Naive thymus-derived CD4-positive, alpha-beta T cell (primary cell): Measurements from ENCODE around the gene PRDM13. TPM values are rescaled to one million over a fixed set of nuclear protein-coding genes. Genes with fewer than 3 reads are reported as not detected.
"Not testable (repeated sequence)": the region's sequence is repeated elsewhere in the genome, so short reads cannot be mapped to it uniquely, and the experiment has no call there.

Source experiments
- ATAC-seq: fragments of 150-1000 bp; cut with Tn5 transposase; 2 replicates; pipeline ENCODE4 v1.10.0; 2021; ENCODE audit warnings: mild to moderate bottlenecking, moderate library complexity
- CTCF ChIA-PET: fragments of 350-600 bp; sonication (Branson Sonifier 250); formaldehyde crosslinking; loops from one replicate; lab custom pipeline; 2021; ENCODE audit warnings: antibody characterized with exemption; lab: Charles Lee
- POLR2A ChIA-PET: fragments of 350-600 bp; sonication (Branson Sonifier 250); formaldehyde crosslinking; loops from one replicate; lab custom pipeline; 2021; ENCODE audit warnings: antibody characterized with exemption, inconsistent platforms; lab: Charles Lee
- DNase-seq, 9 donors: peaks; one replicate each; pipeline versions ENCODE4 v3.0.0 to v3.0.0-alpha.2; 2020 to 2022; ENCODE audit warnings: mixed read lengths in 1 of 9
- H3K27ac ChIP-seq: one replicate; pipeline ENCODE4 v1.7.0; 2013; ENCODE audit warnings: mild to moderate bottlenecking, low read depth, low read length, moderate library complexity
- H3K27me3 ChIP-seq, 2 donors: one replicate each; pipeline ENCODE4 v1.7.0; 2013; ENCODE audit warnings: low read length in 2 of 2, mild to moderate bottlenecking in 2 of 2, moderate library complexity in 2 of 2; ENCODE audit not compliant: control insufficient read depth in 2 of 2, insufficient read depth in 2 of 2
- H3K36me3 ChIP-seq, 3 experiments: 1 replicate in 2 of 3; 2 replicates in 1 of 3; pipeline ENCODE4 v1.7.0; 2013; ENCODE audit warnings: low read length in 3 of 3, mild to moderate bottlenecking in 3 of 3, moderate library complexity in 1 of 3; ENCODE audit not compliant: insufficient read depth in 3 of 3, control insufficient read depth in 2 of 3
- H3K4me1 ChIP-seq, 2 donors: one replicate each; pipeline ENCODE4 v1.7.0; 2013; ENCODE audit warnings: low read length in 2 of 2, mild to moderate bottlenecking in 2 of 2, moderate library complexity in 1 of 2; ENCODE audit not compliant: control insufficient read depth in 2 of 2, insufficient read depth in 2 of 2
- H3K4me3 ChIP-seq: 2 replicates; pipeline ENCODE4 v1.7.0; 2013; ENCODE audit warnings: mild to moderate bottlenecking, low read length
- H3K9me3 ChIP-seq, 3 experiments: 1 replicate in 2 of 3; 2 replicates in 1 of 3; pipeline ENCODE4 v1.7.0; 2013; ENCODE audit warnings: low read length in 3 of 3; ENCODE audit not compliant: control insufficient read depth in 2 of 3
- H3K27ac Mint-ChIP-seq, 9 donors: one replicate each; pipeline ENCODE4 v1.8.0; 2020 to 2022; ENCODE audit warnings: mixed read lengths in 9 of 9, mild to moderate bottlenecking in 8 of 9, moderate library complexity in 5 of 9, inconsistent platforms in 2 of 9
- H3K27me3 Mint-ChIP-seq, 5 donors: one replicate each; pipeline ENCODE4 v1.8.0; 2021 to 2022; ENCODE audit warnings: mixed read lengths in 5 of 5, mild to moderate bottlenecking in 1 of 5
- H3K36me3 Mint-ChIP-seq, 5 donors: one replicate each; pipeline ENCODE4 v1.8.0; 2020 to 2022; ENCODE audit warnings: mixed read lengths in 5 of 5, mild to moderate bottlenecking in 3 of 5, inconsistent platforms in 1 of 5
- H3K4me1 Mint-ChIP-seq, 7 donors: one replicate each; pipeline ENCODE4 v1.8.0; 2020 to 2022; ENCODE audit warnings: mixed read lengths in 7 of 7, mild to moderate bottlenecking in 3 of 7, inconsistent platforms in 1 of 7
- H3K4me3 Mint-ChIP-seq, 10 donors: one replicate each; pipeline ENCODE4 v1.8.0; 2020 to 2022; ENCODE audit warnings: mild to moderate bottlenecking in 10 of 10, mixed read lengths in 10 of 10, moderate library complexity in 6 of 10, inconsistent platforms in 2 of 10
- H3K9me3 Mint-ChIP-seq, 11 donors: one replicate each; pipeline ENCODE4 v1.8.0; 2020 to 2022; ENCODE audit warnings: mixed read lengths in 11 of 11, mild to moderate bottlenecking in 4 of 11, inconsistent platforms in 1 of 11, moderate library complexity in 1 of 11
- intact Hi-C, 2 donors: fragments of 100-400 bp; cut with micrococcal nuclease; formaldehyde crosslinking; loops; one replicate each; pipeline ENCODE4 v1.15.1; 2023
- polyA plus RNA-seq, 2 donors: library from polyadenylated mRNA; unstranded; fragments of 300-500 nt; fragmentation: Illumina TruSeq; gene quantifications; one replicate each; pipeline ENCODE4 v1.2.3, GENCODE V29; 2021
- total RNA-seq, 6 experiments: library from RNA in 5 of 6; stranded (reverse) in 5 of 6; gene quantifications; 1 replicate in 5 of 6; 2 replicates in 1 of 6; pipeline ENCODE4 v1.2.3 and lab custom pipeline; 2021 to 2026

Gene PRDM13
- total and polyA plus RNA-seq, 7 experiments from 2014 or later, result not detected

GRCh38 chr6:99589907-99590493 is 16.6 kb upstream of the PRDM13 start:
- ATAC-seq, result no peak
- intact Hi-C loops, result loop anchor here (2.0 to 5.0 kb wide), 2 partner anchors 13 to 32 kb away; no protein-coding TSS in a partner anchor
- Mint-ChIP-seq H3K4me1 (peaks cover 16 to 35% (median 26%) of the 10 kb centered on the region in 7 donors), H3K27me3 (peaks cover 66 to 84% (median 71%) of the 10 kb centered on the region in 5 donors), H3K27ac (peak overlapping the region in 1 of 9 donors; percentile 58), H3K4me3 (peak overlapping the region; percentile 60 to 92 (median 87)), H3K36me3 (peaks cover 0 to 4% (median 0%) of the 10 kb centered on the region in 5 donors), H3K9me3 (peaks cover 0 to 13% (median 3%) of the 10 kb centered on the region in 11 donors)
- peaks cover 8 to 14% of the 10 kb centered on the region in 2 donors for H3K4me1 ChIP-seq
- CTCF ChIA-PET, result interaction anchor here (0.6 kb wide), 1 partner anchor 196 kb away, joined by 6 read pairs; the partner anchor contains the start of gene COQ3
- H3K9me3 ChIP-seq, result no peaks in the 10 kb centered on the region
- H3K4me3 ChIP-seq, result no peak overlapping the region
- POLR2A ChIA-PET, result interaction anchor here (1.7 kb wide), 1 partner anchor 21 kb away, joined by 7 read pairs; the partner anchor contains the start of gene CCNC
- peaks cover 14 to 19% of the 10 kb centered on the region in 2 donors for H3K27me3 ChIP-seq
- DNase-seq, result no peak
- no peak overlapping the region for H3K27ac ChIP-seq
- no peaks in the 10 kb centered on the region for H3K36me3 ChIP-seq

DNA sequence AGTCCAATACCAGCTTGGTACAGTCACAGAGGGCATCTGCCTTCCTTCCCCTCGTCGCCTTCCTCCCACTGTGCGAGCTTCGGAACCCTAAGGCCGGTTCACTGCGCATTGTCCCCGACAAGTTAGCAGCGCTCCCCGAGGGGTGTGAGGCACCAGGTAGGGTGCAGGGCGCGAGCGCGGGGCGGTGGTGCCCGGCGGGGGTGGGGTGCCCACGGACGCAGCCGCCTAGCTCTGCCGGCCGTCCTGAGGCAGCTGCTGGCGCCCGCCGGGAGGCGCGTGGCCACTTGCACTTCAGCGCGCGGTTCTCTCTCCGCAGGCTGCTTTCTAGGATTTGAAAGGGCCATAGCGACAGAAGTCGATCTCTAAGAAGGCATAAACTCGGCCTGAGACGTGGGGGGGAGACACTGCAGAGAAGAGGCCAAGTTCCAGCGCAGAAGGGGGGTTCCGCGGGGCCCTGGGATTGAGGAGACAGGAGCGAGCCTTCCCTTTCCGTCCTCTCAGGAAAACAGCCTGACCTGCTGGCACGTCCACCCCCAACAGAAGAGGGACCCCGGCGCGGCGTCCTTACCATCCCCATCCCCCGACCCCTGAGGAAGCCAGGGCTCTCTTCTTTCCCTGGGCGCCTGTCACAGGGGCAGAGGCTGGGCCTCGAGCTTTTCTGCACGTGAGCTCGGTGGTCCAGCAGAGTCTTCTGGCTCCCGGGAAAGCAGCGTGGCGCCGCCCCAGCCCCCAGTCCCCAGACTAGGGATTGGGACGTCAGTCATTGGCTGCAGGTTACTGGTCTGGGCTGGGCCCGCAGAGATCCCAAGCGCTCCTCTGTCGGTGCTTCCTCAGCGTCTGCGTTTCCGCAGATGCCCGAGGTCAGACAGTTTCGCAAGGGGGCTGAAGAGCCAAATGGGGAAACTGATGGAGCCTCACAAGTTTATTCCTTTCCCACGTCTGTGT is 15.6 kb upstream of the PRDM13 start:
- H3K27ac Mint-ChIP-seq, result no peak overlapping the region
- peak overlapping the region in 8 of 10 donors; percentile 7 to 89 (median 47) for H3K4me3 Mint-ChIP-seq
- peaks cover 0 to 22% (median 7%) of the 10 kb centered on the region in 11 donors for H3K9me3 Mint-ChIP-seq
- Histone ChIP-seq H3K4me3 (no peak overlapping the region), H3K27ac (no peak overlapping the region), H3K4me1 (peaks cover 8 to 14% of the 10 kb centered on the region in 2 donors), H3K27me3 (peaks cover 14 to 19% of the 10 kb centered on the region in 2 donors), H3K36me3 (no peaks in the 10 kb centered on the region), H3K9me3 (no peaks in the 10 kb centered on the region)
- ChIA-PET POLR2A (interaction anchor here (0.6 kb wide), 2 partner anchors 19 to 34 kb away, joined by 3 to 7 read pairs; no protein-coding TSS in a partner anchor), CTCF (no interaction called here)
- H3K36me3 Mint-ChIP-seq, result peaks cover 0 to 8% (median 0%) of the 10 kb centered on the region in 5 donors
- peaks cover 70 to 83% (median 77%) of the 10 kb centered on the region in 5 donors for H3K27me3 Mint-ChIP-seq
- peaks cover 16 to 35% (median 26%) of the 10 kb centered on the region in 7 donors for H3K4me1 Mint-ChIP-seq
- ATAC-seq (no peak), DNase-seq (no peak)
- intact Hi-C loops, result no loop called here

DNA sequence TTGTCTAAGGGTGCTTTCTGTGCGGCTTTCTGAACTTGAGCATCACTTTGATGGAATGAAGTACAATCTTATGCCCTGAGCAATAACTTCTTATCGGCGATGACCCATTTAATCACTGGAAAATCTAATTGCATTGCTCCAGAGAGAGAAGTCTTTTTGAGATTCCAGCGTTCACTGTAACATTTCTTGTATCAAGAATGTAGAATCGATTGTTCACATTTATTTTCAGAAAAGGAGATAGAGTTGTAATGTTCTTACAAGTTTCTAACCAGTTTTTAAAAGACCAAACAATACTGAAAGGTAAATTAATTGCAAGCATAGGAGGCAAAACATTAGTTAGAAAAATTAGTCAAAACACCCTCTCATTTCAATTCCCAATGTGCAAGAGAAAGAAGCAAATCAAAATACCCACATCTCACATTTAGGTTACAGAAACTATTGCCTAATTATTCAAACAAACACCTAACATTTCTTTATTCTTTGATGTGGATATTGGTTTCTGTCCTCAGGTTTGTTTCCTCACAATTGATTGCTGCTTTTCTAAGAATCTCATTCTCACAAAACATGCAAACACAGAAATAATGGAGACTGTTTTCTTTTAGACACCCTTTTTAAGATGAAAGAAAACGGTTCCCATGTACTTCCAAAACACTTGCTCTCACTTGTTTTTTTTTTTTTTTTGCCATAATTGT is 14.8 kb upstream of the PRDM13 start:
- DNase-seq, result no peak
- Histone ChIP-seq H3K27ac (no peak overlapping the region), H3K27me3 (peaks cover 14 to 19% of the 10 kb centered on the region in 2 donors), H3K4me3 (no peak overlapping the region), H3K9me3 (no peaks in the 10 kb centered on the region), H3K36me3 (no peaks in the 10 kb centered on the region), H3K4me1 (peaks cover 8 to 14% of the 10 kb centered on the region in 2 donors)
- Mint-ChIP-seq H3K4me1 (peaks cover 16 to 35% (median 26%) of the 10 kb centered on the region in 7 donors), H3K27me3 (peaks cover 74 to 87% (median 80%) of the 10 kb centered on the region in 5 donors), H3K27ac (no peak overlapping the region), H3K9me3 (peaks cover 0 to 22% (median 7%) of the 10 kb centered on the region in 11 donors), H3K36me3 (peaks cover 0 to 8% (median 0%) of the 10 kb centered on the region in 5 donors), H3K4me3 (peak overlapping the region in 8 of 10 donors; percentile 1 to 89 (median 35))
- ChIA-PET CTCF (no interaction called here), POLR2A (no interaction called here)
- intact Hi-C loops, result loop anchor here in 1 of 2 donors (1.0 kb wide), 1 partner anchor 10 kb away; no protein-coding TSS in a partner anchor
- ATAC-seq, result no peak

DNA sequence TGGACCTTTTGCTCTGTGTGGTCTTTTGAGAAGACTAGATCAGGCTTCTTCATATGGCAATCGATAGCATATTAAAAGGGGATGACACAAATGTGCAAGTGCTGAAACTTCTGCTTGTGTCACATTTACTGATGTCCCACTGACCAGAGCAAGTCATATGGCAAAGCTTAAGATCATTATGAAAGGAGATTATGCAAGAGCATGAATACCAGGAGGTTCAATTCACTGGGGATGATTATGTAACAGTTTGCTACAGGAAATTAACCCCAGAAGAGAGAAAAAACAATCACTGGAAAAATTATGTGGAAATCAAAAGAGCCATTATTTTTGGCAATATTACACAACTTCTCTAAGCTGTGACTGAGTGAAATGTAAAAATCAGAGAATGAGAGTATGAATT is 13.7 kb upstream of the PRDM13 start:
- Histone ChIP-seq H3K9me3 (no peaks in the 10 kb centered on the region), H3K36me3 (no peaks in the 10 kb centered on the region), H3K27ac (no peak overlapping the region), H3K4me3 (no peak overlapping the region), H3K4me1 (peaks cover 8 to 14% of the 10 kb centered on the region in 2 donors), H3K27me3 (peaks cover 14 to 19% of the 10 kb centered on the region in 2 donors)
- DNase-seq (no peak), ATAC-seq (no peak)
- Mint-ChIP-seq H3K36me3 (peaks cover 0 to 8% (median 0%) of the 10 kb centered on the region in 5 donors), H3K27ac (no peak overlapping the region), H3K9me3 (peaks cover 0 to 22% (median 7%) of the 10 kb centered on the region in 11 donors), H3K4me1 (peaks cover 16 to 35% (median 26%) of the 10 kb centered on the region in 7 donors), H3K27me3 (peaks cover 81 to 91% (median 88%) of the 10 kb centered on the region in 5 donors), H3K4me3 (no peak overlapping the region)
- ChIA-PET POLR2A (no interaction called here), CTCF (no interaction called here)
- intact Hi-C loops, result loop anchor here in 1 of 2 donors (1.0 kb wide), 1 partner anchor 9 kb away; no protein-coding TSS in a partner anchor

GRCh38 chr6:99594696-99595095 is 11.9 kb upstream of the PRDM13 start:
- ATAC-seq, intact Hi-C loops, H3K27ac ChIP-seq, H3K27ac Mint-ChIP-seq, POLR2A ChIA-PET, H3K4me1 ChIP-seq, H3K4me3 ChIP-seq, H3K9me3 ChIP-seq, DNase-seq, H3K36me3 Mint-ChIP-seq, H3K36me3 ChIP-seq, H3K4me3 Mint-ChIP-seq, CTCF ChIA-PET: not testable (repeated sequence)
- peaks cover 86 to 92% (median 92%) of the 10 kb centered on the region in 5 donors for H3K27me3 Mint-ChIP-seq
- peaks cover 14% of the 10 kb centered on the region in 2 donors for H3K27me3 ChIP-seq
- peaks cover 5 to 23% (median 17%) of the 10 kb centered on the region in 7 donors for H3K4me1 Mint-ChIP-seq
- H3K9me3 Mint-ChIP-seq, result peaks cover 0 to 22% (median 7%) of the 10 kb centered on the region in 11 donors
